Nucleus accumbens (tissue), 56 donors: Measurements from ENCODE around the gene RADIL.
"Not testable (repeated sequence)": the region's sequence is repeated elsewhere in the genome, so short reads cannot be mapped to it uniquely, and the experiment has no call there.

Source experiments
- DNase-seq, 56 donors: peaks; one replicate each; lab custom pipeline; 2025; lab: John Stamatoyannopoulos, UW

RADIL gene

DNA sequence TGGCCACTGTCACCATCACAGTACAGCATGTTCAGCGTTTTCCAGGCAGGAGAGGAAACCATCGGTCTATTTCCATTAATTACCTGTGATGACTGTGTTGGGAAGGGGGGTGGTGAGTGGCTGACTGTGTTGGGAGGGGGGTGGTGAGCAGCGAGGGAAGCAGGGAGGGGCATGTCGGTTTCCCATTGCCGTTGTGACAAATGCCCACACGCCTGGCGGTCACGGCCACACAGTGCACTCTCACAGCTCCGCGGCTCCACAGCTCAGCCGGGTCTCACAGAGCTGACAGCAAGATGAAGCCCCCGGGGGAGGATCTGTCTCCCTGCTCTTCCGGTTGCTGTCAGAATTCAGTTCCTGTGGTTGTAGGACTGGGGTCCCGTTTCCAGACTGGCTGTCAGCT is 69.1 kb downstream of the RADIL start:
- DNase-seq: no peak

DNA sequence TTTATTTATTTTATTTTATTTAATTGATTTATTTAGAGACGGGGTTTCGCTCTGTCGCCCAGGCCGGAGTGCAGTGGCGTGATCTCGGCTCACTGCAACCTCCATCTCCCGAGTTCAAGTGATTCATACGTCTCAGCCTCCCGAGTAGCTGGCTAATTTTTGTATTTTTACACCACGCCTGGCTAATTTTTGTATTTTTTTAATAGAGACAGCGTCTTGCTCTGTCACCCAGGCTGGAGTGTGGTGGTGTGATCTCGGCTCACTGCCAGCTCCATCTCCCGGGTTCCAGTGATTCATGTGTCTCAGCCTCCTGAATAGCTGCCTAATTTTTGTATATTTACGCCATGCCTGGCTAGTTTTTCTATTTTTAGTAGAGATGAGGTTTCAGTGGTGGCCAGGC is 73.8 kb downstream of the RADIL start:
- peak in 2 of 56 donors; percentile 11 to 30 for DNase-seq

DNA sequence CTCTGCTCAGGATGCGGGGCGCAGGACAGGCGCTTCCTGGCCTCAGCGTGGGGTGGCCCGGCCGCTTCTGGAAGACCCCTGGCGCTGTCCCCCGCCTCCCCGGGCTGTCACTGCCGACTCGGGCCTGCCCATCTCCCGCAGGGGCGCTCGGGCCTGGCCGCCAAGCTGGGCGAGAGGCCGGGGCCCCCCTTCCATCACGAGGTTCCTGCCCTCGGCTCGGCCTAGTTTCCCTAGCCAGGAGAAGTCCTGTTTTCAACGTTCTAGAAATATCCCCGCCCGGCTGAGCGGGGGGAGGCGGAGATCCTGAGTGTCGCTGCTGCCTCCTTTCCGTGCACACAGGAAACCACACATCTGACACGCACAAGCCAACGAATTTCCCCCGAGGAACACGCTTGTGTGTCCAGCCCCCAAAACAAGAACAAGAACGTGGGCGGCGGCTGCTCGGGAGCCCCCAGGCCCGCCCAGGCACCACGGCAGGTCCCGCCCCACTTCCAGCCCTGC is 74.4 kb downstream of the RADIL start:
- peak in 15 of 56 donors; percentile 5 to 45 (median 22) for DNase-seq

DNA sequence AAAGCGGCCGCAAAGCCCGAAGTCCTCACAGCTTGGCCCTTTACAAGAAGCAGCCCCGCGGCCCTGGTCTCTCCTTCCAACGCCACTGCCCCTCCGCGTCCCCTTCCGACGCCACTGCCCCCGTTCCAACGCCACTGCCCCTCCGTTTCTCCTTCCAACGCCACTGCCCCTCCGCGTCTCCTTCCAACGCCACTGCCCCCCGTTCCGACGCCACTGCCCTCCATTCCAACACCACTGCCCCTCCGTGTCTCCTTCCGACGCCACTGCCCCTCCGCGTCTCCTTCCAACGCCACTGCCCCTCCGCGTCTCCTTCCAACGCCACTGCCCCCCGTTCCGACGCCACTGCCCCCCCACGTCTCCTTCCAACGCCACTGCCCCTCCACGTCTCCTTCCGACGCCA is 75.0 kb downstream of the RADIL start:
- DNase-seq: no peak

DNA sequence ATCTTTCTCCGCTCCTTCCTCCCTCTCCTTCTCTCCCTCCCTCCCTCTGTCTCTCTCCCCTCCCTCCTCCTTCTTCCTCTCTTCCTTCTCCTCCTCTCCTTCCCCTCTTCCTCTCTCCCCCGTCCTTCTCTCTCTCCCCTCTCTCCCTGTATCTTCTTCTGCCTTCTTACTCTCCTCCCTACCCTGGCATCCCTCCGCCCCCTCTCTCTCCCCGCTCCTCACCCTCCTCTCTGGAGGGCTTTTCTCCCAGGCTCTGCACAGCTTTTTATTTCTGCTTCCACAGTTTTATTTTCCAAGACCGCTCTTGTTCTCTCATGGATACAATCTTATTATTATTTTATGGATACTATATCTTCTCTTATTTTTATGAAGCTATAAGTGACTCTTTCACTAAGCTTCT is 75.5 kb downstream of the RADIL start:
- DNase-seq: no peak

DNA sequence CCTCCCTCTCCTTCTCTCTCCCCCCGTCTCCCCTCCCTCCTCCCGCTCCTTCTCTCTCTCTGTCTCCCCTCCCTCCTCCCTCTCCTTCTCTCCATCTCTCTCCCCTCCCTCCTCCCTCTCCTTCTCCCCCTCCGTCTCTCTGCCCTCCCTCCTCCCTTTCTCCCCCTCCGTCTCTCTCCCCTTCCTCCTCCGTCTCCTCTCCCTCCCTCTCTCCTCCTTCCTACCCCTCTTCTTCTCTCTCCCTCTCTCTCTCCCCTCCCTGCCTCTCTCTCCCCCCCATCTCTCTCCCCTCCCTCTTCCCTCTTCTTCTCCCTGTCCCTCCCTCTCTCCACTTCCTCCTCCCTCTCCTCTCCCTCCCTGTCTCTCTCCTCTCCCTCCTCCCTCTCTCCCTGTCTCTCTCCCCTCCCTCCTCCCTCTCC is 75.9 kb downstream of the RADIL start:
- DNase-seq: no peak

DNA sequence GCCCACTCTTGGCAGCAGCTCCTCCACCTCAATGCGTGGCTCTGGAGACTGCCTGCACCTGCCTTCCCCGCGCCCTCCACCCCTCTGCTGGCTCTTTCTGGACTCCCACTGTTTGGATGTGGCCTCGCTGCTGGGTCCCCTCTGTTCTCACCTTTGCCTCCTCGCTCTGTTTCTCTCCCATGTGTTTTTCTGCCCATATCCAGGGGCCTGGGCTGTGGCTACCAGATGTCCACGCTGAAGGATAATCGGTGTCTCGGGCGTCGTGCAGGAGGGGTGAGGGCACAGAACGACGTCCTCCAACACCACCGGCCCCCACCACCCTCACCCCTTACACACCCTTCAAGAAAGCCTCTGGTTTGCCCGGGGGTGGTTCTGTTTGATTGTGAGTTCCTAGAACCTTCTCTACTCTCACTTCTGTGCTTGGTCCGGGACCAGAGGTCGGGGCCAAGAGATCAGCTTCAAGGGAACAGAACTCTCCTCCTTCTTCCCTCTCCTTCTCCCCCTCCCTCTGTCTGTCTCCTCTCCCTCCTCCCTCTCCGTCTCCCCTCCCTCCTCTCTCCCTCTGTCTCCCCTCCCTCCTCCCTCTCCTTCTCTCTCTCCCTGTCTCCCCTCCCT is 76.4 kb downstream of the RADIL start:
- no peak for DNase-seq

DNA sequence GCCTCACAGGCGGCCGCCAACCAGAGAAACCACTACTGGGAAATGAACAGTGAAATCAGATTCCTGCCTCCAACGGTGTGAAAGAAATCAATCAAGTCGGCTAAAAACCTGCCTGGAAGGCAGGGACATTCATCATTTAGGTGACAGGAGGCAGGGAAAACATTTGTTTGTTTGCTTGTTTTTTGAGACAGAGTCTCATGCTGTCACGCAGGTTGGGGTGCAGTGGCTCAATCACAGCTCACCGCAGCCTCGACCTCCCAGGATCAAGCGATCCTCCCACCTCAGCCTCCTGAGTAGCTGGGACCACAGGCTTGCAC is 77.6 kb downstream of the RADIL start:
- no peak for DNase-seq

DNA sequence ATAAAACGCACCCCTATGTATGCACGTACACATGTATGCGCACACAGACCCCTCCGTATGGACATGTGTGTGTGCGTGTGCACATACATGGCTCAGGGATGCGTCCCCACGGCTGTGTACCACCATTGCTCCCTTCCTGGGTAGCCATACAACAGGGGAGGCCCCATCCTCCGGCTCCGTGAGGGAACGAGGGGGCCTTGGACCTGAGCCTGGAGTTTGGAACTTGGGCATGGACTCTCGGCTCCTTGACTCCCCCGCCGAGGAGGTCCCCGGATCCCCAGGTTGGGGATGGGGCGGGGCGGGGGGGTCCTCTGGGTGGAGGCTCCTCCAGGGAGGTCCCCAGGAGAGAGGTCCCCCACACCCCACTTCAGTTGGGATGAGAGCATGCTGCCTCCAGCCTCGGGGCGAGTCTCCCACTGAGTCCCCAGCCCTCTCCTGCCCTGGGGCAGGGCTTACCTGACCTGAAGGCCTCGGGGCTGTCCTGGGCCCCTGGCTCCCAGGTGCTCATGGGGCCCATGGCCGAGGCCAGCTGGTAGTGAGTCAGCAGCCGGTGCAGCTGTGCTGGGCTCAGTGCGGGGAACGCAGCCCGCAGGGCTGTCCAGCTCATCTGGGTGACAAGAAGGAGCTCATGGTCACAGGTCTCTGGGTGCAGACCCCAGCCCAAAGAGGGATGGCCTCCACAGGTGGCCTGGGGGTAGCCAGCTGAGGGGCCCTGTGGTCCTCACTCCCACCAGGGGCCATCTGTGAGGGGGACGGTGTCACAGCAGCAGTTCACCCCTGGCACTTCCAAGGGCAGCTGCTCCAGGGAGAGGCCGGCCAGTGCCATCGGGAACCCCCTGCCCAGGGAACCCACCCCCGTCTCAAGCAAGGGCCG is 78.2 kb downstream of the RADIL start:
- no peak for DNase-seq

DNA sequence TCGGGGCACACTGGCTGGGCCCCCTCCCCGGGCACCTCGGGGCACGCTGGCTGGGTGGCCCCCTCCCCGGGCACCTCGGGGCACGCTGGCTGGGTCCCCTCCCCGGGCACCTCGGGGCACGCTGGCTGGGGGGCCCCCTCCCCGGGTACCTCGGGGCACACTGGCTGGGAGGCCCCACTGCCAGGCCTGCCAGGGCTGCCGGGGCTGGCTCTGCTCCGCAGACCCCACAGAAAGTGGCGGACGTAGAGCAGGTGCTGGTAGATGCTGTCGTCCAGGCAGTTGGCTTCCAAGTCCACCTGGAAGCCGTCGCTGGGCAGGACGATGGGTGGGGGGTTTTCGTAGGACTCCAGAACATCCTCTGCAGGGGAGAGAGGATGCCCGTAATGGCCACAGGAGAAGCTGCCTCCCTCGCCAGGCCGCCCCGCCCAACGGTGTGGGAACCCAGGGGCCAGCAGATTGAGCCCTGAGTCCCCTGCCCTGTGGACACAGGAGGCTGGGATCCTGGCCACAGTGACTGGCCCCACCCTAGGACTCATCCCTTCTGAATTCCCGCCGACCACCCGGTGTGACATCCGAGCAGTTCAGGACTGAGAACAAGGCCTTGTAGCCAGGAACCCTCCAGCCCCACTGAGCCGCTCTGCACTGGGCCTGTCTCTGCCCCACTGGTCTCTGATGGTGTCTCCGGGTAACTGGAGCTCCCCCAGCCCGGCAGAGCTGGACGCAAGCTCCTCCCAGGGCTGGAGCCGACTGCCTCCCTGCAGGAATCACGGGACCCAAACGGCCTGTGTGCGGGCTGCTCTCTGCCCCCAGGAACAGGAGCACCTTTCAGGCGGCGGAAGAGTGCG is 79.9 kb downstream of the RADIL start:
- DNase-seq: no peak

DNA sequence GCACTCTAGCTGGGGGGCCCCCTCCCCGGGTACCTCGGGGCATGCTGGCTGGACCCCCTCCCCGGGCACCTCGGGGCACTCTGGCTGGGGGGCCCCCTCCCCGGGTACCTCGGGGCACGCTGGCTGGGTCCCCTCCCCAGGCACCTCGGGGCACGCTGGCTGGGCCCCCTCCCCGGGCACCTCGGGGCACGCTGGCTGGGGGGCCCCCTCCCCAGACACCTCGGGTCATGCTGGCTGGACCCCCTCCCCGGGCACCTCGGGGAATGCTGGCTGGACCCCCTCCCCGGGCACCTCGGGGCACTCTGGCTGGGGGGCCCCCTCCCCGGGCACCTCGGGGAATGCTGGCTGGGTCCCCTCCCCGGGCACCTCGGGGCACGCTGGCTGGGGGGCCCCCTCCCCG is 80.9 kb downstream of the RADIL start:
- not testable (repeated sequence) for DNase-seq

DNA sequence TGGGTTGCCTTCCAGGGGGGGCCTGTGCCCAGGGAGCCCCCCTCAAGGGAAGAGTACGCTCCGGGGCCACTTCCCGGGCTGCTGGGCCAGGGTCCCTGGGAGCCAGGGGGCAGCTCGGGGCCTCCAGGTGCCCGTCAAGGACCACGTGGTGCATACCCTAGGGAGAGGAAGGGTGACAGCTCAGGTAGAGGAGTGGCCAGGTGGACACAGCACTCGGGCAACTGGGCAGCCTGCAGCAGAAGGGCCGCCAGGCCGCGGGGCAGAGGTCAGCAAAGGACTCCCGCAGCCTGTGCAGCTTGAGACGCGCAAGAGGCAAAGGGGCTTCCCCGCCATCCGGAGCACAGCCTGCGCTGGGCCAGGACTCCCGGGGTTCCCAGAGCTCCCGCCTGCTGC is 81.7 kb downstream of the RADIL start:
- DNase-seq: no peak

DNA sequence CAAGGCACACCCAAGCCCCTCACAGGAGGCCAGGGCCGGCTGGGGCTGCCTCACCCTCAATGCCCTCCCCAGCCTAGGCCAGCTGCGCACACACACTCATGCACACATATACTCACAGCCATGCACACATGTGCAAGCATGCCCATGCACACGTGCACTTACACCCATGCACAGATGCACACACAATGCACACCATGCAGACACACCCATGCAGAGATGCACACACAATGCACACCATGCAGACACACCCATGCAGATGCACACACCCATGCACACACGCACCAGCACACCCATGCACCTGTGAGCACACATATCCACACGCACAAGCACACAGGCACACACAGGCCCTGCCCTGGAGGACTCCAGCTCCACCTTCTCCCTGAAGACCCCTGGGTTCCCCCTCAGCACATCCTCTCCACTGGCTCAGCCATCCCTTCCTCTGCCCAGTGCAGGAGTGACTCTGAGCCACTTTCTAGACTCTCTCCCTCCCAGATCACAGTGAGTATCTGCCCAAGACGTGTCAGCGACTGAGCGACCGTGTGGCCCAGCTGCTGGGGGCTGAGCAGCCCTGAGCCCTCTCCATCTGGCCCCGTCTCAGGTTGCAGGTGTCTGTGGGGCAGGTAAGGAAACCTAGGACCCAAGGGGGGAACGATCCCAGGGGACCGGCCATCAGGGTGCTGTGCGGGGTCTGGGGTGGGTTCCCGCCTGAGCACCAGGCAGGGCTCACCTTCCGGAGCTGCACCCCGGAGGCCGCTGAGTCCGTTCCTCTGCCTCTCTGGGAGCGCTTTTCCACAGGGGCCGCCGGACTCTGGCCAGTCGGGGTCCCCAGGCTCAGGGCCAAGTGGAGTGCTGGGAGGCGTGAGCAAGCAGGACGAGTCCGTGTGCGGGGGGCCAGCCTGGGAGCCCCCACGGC is 82.3 kb downstream of the RADIL start:
- DNase-seq: no peak

DNA sequence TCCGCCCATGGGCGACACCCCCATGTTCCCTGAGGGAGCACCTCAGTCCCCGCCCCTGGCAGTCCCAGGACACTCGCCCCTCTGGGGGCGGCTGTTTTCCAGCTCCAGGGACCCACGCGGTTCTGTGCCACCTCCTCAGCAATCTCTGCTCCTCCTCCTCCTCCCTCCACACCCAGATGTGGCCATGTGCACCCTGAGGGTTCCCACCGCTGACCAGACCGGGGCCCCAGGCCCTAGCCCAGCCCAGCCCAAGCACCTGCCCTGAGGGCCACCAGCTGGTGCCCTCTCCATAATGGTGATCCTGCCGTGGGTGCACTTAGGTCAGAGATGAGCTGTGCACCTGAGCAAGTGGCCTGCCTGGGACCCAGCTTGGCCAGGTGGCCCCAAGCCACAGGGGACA is 83.0 kb downstream of the RADIL start:
- DNase-seq: no peak

DNA sequence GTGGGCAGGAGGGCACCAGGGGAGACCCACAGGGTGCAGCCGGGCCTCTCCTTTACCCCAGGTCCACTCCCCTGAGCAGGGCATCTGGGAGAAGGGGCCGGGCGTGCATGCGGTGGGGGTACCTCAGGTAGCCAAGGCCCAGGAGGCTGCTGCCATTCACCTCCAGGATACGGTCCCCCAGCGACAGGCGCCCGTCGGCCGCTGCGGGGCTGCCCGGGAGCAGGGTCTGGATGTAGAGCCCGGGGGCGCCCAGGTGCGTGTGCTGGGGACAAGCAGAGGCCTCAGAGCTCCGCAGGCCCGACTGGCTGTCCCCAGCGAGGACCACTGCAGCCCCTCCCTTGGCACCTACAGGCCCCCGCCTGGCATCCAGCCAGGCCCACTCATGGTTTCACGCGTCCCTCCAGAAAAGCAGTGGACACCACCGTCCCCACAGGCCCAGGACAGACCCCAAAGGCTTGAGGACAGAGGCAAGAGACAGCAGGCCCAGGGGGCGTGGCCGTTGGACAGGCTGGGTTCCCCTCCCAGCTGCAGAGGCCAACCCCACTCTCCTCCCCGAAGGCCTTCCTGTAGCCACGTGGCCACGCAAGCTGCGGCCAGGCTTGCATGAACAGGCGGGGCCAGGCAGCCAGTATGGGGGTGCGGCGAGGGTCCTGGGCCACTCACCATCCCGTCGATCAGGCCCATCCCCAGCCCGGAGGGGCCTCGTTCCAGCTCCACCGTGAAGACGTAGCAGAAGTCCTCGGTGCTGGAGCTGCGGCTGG is 83.8 kb downstream of the RADIL start:
- DNase-seq: no peak

DNA sequence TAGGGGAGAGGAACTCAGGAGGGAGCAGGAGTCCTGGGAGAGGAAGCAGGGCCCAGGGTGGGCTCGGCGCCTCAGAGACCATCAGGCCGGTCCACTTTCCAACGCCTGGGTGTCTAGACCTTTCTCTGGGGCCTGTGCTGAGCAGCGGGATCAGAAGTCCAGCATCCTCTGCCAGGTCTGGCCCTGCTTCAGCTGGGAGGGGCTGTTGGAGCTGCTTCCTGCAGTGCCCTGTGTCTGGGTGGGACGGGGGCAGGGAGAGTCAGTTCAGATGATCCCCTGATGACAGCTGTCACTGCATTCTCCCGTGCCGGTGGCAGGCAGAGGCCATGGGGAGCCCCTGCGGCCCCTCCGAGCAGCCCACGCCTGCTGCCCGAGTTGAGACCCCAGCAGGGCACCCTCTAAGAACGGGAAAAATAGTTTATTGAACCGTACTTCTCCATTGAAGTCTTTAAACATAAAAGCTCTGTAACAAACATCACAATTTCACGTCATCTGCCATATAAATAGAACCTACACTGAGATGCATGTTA is 84.7 kb downstream of the RADIL start:
- DNase-seq: no peak

DNA sequence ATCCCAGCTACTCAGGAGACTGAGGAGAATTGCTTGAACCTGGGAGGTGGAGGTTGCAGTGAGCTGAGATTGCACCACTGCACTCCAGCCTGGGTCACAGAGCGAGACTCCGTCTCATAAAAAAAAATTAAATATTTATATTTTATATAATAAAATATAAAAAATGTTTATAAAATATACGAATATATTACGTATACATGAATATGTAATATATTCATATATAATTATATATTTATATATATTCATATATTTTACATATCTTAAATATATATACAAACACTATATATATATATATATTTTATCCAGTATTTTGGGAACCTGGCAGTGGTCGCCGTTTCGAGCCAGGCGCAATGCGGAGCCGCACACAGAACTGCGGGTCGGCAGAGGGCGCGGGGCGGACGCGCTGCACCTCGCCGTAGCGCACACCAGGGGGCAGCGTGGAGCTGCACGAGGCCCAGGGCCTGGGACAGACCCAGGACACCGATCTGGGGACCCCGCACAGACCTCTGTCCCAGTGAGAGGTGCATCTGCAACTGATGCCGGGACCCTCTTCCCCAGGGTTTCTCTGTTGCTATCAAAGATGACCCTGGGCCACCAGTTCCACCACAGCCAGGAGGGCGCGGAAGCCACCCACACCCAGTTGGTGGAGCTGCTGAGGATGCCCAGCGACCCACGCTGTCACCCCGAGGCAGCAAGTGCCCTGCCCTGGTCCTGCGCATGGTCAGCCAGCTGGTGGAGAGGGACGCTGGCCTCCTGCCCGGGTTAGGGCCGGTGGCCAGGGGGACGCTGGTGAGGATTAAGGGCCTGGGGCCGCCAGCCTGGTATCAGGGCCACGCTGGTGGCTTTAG is 85.4 kb downstream of the RADIL start:
- peak in 29 of 56 donors; percentile 7 to 65 (median 33) for DNase-seq

DNA sequence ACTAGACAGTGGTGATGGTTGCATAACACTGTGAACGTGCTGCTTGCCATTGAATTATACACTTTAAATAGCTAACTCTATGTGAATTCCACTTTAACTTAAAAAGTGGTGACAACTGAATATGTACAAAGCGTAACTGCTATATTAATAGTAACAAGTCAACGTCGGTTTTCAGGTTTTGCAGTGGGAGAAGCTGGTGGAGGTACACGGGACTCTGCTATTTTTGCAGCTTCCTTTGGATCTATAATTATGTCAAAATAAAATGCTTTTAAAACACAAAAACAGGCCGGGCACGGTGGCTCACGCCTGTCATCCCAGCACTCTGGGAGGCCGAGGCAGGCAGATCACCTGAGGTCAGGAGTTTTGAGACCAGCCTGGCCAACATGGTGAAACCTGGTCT is 87.1 kb downstream of the RADIL start:
- DNase-seq: peak in 5 of 56 donors; percentile 6 to 29 (median 14)
